HG02642 (cell line): ENCODE data around the gene ZC2HC1C.

Experiments
- ATAC-seq: cut with Tn5 transposase; IDR thresholded peaks from one replicate; pipeline ENCODE4 v1.9.1; 2021; ENCODE audit warnings: mild to moderate bottlenecking; ENCODE audit not compliant: unreplicated experiment, poor library complexity

The ZC2HC1C gene

DNA sequence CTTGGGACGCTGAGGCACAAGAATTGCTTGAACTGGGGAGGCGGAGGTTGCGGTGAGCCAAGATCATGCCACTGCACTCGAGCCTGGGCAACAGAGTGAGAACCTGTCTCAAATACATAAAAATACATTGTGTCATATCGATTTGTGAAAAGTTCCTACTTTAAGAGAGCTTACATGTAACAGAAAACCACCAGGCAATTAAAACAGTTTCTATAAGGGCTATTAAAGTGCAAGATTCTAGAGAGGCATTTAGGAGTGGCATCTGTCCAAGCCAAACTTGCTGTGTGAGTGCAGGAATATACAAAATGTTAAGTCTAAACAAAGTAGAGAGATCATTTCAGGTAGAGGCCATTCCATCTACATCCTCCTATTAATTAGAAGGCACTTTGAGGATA lies 59.2 kb downstream of the ZC2HC1C start:
- ATAC-seq = no peak
